ENCODE data around the gene PNLIP.

Gene PNLIP

DNA sequence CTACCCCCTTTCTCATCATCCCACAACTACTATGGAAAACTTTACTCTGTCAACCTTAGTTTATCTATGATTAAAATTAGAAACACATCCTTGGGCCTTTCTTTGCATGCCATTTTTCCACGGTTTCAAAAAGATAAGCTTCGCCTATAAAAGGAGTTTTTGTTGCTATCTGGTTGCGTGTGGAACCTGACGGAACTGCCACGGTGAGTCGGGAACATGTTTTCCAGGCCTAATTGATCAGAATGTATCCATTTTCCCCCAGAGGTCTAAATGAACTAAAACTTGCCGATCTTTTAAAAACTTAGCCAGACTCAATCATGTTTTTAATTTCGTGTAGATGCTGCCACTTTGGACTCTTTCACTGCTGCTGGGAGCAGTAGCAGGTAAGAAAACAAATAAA is at the start of gene PNLIP:
PNLIP (plus strand) TSS at position 176 of the 400 bp plus-strand sequence; CDS start at position 338, 162 bp downstream.
- DNase-seq: no peak

DNA sequence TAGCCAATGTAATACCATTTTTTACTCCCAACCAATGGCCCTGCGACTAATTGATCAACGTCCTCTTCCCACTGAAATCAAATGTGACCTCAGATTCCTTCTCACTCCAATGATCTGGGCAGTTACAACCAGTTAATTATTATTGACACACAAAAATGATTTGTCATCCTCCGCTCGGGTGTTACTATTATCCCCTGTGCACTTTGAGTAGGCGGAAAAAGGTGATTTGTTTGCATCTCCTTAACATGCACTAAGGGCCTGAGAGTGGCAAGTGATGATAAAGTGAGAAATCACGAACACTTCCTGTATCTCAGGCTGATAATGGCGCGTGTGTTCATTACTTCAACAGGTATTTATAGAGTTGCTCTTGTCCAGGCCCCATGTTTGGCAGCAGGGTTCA is 40.9 kb upstream of the PNLIP start:
- no peak for DNase-seq

- no peak for DNase-seq
These were observed 35.2 kb upstream of the PNLIP start for GRCh38 chr10:116510565-116510964.

DNA sequence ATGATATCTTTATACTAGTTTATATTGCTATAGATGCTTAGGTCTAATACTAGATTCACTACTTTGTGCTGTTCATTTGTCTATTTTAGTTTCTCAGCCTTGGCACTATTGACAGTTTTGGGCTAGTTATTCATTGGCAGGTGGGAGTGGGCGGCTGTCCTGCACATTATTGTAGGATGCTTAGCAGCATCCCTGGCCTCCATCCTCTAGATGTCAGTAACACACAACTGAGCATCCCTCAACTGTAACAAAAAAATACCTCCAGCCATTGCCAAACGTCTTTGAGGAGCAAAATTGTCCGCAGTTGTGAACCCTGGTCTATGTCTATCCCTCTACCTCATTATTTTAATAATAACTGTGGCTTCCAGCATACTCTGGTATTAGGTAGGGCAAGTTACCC is 34.4 kb upstream of the PNLIP start:
- DNase-seq: no peak

GRCh38 chr10:116521424-116522290 is 24.1 kb upstream of the PNLIP start:
- DNase-seq: peak; percentile 37

- no peak for DNase-seq
These were observed 22.8 kb upstream of the PNLIP start for GRCh38 chr10:116522803-116523381.

DNA sequence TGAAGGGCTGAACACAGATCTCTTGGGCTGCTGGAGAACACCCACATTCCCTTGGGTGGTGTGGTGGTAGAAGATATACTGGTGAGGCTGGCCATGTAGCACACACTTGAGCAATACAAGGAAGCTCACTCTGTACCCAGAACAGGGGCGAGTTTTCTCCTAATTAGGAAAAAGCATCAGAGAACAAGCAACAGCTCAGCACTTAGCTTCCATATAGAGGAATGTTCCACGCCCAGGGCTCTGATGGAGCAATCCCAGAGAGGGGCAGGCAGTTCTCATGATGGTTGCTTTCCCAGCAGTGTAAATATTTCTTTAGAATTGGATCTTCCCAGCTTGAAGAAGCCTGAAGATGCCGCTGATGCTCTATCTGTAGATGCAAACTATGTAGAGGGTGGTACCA is 21.0 kb upstream of the PNLIP start:
- DNase-seq: no peak

DNA sequence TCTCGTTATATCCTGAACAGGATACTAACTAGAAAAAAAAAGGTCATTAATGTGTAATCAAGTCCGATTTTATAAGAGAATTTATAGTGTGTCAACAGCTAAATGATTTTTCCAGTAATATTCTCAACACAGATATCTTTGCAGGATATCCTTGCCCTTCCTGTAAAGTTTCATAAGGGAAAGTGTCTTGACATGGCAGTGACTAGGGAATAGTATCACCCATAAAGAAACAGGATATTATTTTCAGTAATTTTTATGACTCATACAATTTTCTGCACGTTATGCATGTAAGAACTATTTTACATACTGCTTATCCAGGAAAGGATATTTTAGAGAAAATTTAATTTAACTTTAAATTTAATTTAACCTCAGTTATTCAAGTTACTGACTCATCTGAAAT is 19.5 kb upstream of the PNLIP start:
- no peak for DNase-seq

DNA sequence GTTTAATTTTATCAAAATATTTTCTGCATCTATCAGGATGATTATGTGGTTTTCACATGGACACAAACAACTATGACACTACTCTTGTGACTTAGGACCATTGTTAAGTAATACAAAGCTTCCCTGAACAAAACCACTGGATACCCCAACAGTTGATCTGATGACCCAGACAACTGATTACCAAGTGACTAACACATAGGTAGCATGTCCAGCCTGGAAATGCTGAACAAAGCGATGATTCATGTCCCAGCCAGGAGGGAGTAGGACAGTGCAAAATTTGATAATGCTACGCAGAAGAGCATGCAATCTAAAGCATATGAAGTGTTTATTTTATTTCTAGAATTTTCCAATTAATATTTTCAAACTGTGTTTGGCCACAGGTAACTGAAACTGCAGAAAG is 8.9 kb upstream of the PNLIP start:
- DNase-seq: no peak

- DNase-seq: no peak
These were observed 7.3 kb upstream of the PNLIP start for GRCh38 chr10:116538456-116538855.

- no peak for DNase-seq
These were observed 6.7 kb upstream of the PNLIP start for GRCh38 chr10:116538992-116539391.

- DNase-seq: no peak
These were observed 4.9 kb upstream of the PNLIP start for GRCh38 chr10:116540814-116541213.

GRCh38 chr10:116542007-116542677 is 3.6 kb upstream of the PNLIP start:
- DNase-seq: no peak

- DNase-seq: no peak
These were observed 609 bp upstream of the PNLIP start for GRCh38 chr10:116545122-116545521.

GRCh38 chr10:116548301-116548700 is 2.6 kb downstream of the PNLIP start:
- DNase-seq: no peak

- DNase-seq: no peak
These were observed 7.7 kb downstream of the PNLIP start for GRCh38 chr10:116553378-116553980.

GRCh38 chr10:116554628-116555027 is 8.9 kb downstream of the PNLIP start:
- no peak for DNase-seq

GRCh38 chr10:116555880-116556279 is 10.1 kb downstream of the PNLIP start:
- DNase-seq: no peak

- no peak for DNase-seq
These were observed 11.7 kb downstream of the PNLIP start for GRCh38 chr10:116557305-116557880.

DNA sequence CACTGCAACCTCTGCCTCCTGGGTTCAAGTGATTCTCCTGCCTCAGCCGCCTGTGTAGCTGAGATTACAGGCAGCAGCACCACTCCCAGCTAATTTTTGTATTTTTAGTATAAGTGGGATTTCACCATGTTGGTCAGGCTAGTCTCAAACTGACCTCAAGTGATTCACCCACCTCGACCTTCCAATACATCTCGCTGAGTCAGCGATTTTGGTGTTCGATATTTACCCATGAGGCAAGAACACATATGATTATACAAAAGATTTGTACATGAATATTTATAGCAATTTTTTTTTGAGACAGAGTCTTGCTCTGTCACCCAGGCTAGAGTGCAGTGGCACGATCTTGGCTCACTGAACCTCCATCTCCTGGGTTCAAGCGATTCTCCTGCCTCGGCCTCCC is 19.8 kb downstream of the PNLIP start:
- no peak for DNase-seq

GRCh38 chr10:116566932-116567331 is 21.2 kb downstream of the PNLIP start:
- DNase-seq: no peak

- no peak for DNase-seq
These were observed 21.6 kb downstream of the PNLIP start for GRCh38 chr10:116567335-116567734.

- DNase-seq: no peak
These were observed 29.1 kb downstream of the PNLIP start for GRCh38 chr10:116574797-116575196.
